ENCODE data around the gene ACOT13. TPM values are rescaled to one million over a fixed set of nuclear protein-coding genes. Genes with fewer than 3 reads are reported as not detected.
A peak's percentile ranks its signal among the peaks of the same experiment; 100 is the strongest.

Gene ACOT13
- total RNA-seq, 1 experiment from 2014 or later, result 33.5 TPM

- no peak overlapping the region for H3K4me2 ChIP-seq (ENCODE audit: low read length)
- ChIA-PET CTCF (interaction anchor here (1.9 kb wide), 1 partner anchor 119 kb away, joined by 4 read pairs; no protein-coding TSS in a partner anchor), POLR2A (no interaction called here), RAD21 (ENCODE audit: low non-redundant PET in 1 of 2, low total read pairs in 2 of 2, uncharacterized antibody in 2 of 2, unreplicated experiment in 2 of 2) (no interaction called here)
- no peaks in the 10 kb centered on the region for H3K4me1 ChIP-seq (ENCODE audit: control insufficient read depth in 1 of 2, insufficient read depth in 2 of 2, low read length in 2 of 2)
- ATAC-seq (no peak), DNase-seq (ENCODE audit: low read depth, low spot score) (no peak)
- no peaks in the 10 kb centered on the region for H3K79me2 ChIP-seq (ENCODE audit: insufficient read depth, low read length)
- H3K9ac ChIP-seq (ENCODE audit: low read length), result no peak overlapping the region
- intact Hi-C loops (cut with micrococcal nuclease), result loop anchor here (5.0 to 10.0 kb wide), 2 partner anchors 63 to 315 kb away; no protein-coding TSS in a partner anchor
- H3K9me3 ChIP-seq (ENCODE audit: control insufficient read depth in 1 of 2, insufficient read depth in 1 of 2, low read depth in 1 of 2, low read length in 2 of 2), result no peaks in the 10 kb centered on the region
- no TSS peak for BruUV-seq (replicated peaks)
- H3K4me3 ChIP-seq (replicated peaks in 1 of 2; ENCODE audit: low read depth in 1 of 2, low read length in 2 of 2), result no peak overlapping the region
- 0 out of 2 replicates have a peak, but pooled peaks cover 2% of the 10 kb centered on the region for H4K20me1 ChIP-seq (ENCODE audit: insufficient read depth)
- H3K36me3 ChIP-seq (ENCODE audit: control insufficient read depth in 1 of 2, insufficient read depth in 2 of 2, low read length in 2 of 2), result peaks cover 5 to 8% of the 10 kb centered on the region in 2 experiments; a peak in 2 of 4 replicates
- no peaks in the 10 kb centered on the region for H3K27me3 ChIP-seq (ENCODE audit: insufficient read depth, low read length)
- H3K27ac ChIP-seq (ENCODE audit: low read depth, low read length), result no peak overlapping the region
- TF ChIP-seq SIN3A (IDR thresholded peaks at IDR 0.05; ENCODE audit: low read depth), result no peak
- no peaks in the 10 kb centered on the region for H3K9me2 ChIP-seq (ENCODE audit: insufficient read depth)
- no peak overlapping the region for H2AFZ ChIP-seq (ENCODE audit: low read depth, low read length, poor library complexity, severe bottlenecking)
Observed at GRCh38 chr6:24699521-24700359, 32.9 kb downstream of the ACOT13 start.

GRCh38 chr6:24702720-24703282 is 35.9 kb downstream of the ACOT13 start:
- H3K4me1 ChIP-seq (ENCODE audit: control insufficient read depth in 1 of 2, insufficient read depth in 2 of 2, low read length in 2 of 2), result no peaks in the 10 kb centered on the region
- TF ChIP-seq POLR2AphosphoS5 (IDR thresholded peaks at IDR 0.05; ENCODE audit: low read depth, low read length) (peak; percentile 34), ZNF274 (IDR thresholded peaks at IDR 0.05; ENCODE audit: low read depth, low read length) (no peak), EZH2 (IDR thresholded peaks at IDR 0.05) (no peak)
- H2AFZ ChIP-seq (ENCODE audit: low read depth, low read length, poor library complexity, severe bottlenecking), result no peak overlapping the region
- CTCF ChIA-PET, result interaction anchor here (1.0 kb wide), 1 partner anchor 122 kb away, joined by 3 read pairs; no protein-coding TSS in a partner anchor
- H3K36me3 ChIP-seq (ENCODE audit: control insufficient read depth in 1 of 2, insufficient read depth in 2 of 2, low read length in 2 of 2), result peaks cover 29 to 34% of the 10 kb centered on the region in 2 experiments
- no peaks in the 10 kb centered on the region for H3K9me2 ChIP-seq (ENCODE audit: insufficient read depth)
- RAD21 ChIA-PET (ENCODE audit: low non-redundant PET in 1 of 2, low total read pairs in 2 of 2, uncharacterized antibody in 2 of 2, unreplicated experiment in 2 of 2), result no interaction called here
- H4K20me1 ChIP-seq (ENCODE audit: insufficient read depth), result peaks cover 13% of the 10 kb centered on the region; the same call in 1 of the 2 replicates
- intact Hi-C loops (cut with micrococcal nuclease), result loop anchor here (5.0 to 10.0 kb wide), 2 partner anchors 60 to 312 kb away; no protein-coding TSS in a partner anchor
- no peak overlapping the region for H3K9ac ChIP-seq (ENCODE audit: low read length)
- H3K27ac ChIP-seq (ENCODE audit: low read depth, low read length), result no peak overlapping the region
- H3K79me2 ChIP-seq (ENCODE audit: insufficient read depth, low read length), result no peaks in the 10 kb centered on the region; the same call in 1 of the 2 replicates
- POLR2A ChIA-PET, result no interaction called here
- DNase-seq (ENCODE audit: low read depth, low spot score) (no peak), ATAC-seq (no peak)
- no peaks in the 10 kb centered on the region for H3K9me3 ChIP-seq (ENCODE audit: control insufficient read depth in 1 of 2, insufficient read depth in 1 of 2, low read depth in 1 of 2, low read length in 2 of 2)
- H3K4me2 ChIP-seq (ENCODE audit: low read length), result no peak overlapping the region
- no peaks in the 10 kb centered on the region for H3K27me3 ChIP-seq (ENCODE audit: insufficient read depth, low read length)
- no peak overlapping the region for H3K4me3 ChIP-seq (replicated peaks in 1 of 2; ENCODE audit: low read depth in 1 of 2, low read length in 2 of 2)
- no TSS peak for BruUV-seq (replicated peaks)
